ENCODE data around the gene KIAA1671.

Gene KIAA1671

DNA sequence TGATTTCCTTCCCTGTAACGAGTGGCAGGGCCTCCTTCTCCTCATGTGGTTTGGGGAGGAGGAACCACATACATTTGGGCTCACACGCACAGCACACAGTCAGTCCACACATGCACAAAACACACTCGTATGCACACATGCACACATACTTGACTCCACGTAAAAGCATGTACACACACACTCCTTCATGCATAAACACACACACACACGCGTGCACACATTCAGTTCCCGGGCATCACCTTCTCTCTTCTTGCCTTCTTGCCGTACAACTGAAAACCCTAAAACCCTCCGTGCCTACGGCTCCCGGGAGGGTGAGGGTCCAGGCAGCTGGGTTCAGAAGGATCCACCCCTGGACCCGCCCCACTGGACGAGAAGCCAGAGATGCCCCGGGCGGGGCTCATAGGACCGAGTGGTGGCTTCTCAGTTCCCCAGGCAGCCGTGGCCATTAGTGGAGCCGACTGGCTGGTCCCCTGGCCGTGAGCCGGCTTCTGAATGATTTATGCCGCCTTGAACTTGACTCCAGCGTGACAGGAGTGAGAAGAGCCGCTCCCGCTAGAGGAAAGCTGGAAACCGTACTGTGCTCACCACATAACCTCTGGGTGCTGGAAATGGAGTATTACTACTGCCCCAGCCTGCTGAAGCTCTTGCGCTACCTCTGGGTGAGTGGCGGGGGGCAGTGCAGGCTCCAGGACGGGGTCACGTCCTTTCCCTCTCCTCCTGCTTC lies 117.4 kb downstream of the KIAA1671 start:
- FAIRE-seq, result no peak

DNA sequence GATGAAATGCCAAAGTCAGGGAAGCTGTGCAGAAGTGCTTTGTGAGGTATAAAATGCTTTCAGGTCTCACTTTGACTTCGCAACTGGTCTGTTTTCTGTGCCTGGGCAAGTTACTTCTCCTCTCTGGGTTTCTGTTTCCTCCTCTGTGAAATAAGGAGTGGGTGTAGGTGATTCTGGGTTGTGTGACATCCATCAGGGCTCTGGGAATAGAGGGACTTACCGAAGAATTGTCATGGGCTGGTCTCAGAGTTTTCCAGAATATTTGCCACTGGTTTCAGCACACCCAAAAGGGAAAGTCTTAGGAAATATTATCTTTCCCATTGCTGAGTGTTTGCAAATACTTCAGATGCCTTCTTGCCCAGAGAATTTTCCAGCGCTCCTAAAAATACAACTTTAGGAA lies 118.4 kb downstream of the KIAA1671 start:
- FAIRE-seq, result no peak

DNA sequence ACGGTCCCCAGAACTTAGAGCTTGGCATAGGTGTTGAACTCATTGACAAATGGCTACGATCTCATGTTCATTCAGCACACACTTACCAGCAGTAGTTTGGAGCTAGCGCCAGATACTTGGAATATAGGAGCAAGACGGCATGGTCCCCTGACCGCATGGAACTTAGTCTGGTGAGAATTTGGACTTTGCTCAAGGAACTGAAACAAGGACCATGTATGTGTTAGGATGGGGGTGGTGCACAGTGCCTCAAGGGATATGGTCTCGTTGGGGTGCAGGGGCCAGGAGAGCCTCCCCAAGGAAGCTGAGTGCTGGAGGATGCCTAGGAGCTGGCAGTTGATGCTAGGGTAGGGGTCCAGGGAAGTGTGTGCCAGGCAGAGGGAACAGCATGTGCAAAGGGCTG lies 119.2 kb downstream of the KIAA1671 start:
- FAIRE-seq, result no peak

DNA sequence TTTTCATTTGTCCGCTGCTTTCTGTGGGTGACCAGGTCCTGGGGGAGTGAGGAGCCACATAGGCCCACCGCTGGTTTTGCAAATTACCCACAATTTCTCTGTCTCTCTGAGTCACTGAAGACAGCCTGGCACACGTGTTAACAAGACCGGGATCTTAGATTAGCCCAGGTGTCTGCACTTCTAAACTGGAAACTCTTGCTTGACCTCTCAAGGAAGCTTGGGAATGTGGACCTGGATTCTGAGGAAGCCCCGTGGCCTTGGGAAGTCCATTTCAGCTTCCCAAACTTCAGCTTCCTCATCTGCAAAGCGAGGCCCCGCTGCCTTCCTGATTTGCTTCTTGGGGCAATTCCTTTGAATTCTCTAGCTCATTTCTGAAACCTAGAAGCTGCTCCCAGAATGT lies 119.9 kb downstream of the KIAA1671 start:
- no peak for FAIRE-seq

DNA sequence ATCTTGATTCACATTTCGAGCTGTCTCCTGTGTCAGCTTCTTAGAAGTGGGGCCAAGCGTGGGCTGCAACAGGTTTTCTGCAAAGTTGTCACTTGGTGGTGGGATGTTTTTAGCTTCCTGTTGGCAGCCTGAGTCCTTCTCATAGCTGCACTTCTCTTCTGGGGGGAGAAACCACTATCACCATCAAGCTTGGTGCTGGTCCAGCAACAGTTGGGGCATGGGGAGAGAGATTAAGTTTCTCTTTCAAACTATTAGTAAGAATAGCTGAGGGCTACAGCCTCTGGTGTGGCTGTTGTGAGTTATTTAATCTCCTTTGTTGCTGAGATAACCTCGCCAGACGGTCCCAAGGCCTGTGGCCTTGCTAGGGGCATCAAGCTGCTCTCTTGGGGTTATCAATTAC lies 123.8 kb downstream of the KIAA1671 start:
- FAIRE-seq, result no peak

DNA sequence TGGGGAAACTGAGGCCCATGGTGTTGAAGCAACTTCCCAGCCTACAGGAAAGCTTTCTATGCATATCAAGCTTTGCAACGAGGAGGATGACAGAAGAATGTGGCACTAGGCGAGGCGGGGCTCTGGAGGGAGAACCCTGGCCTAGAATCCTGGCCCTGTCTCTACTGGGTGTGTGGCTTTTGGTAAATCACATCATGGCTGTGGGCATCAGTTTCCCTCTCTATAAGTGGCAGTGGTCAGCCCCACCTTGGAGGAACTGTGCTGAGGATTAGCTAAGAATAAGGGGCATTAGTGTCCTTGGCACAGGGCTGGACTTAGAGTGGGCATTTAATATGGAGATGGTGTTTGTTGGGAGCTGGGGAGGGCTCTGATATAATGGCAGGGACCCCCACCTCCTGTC lies 124.5 kb downstream of the KIAA1671 start:
- no peak for FAIRE-seq

DNA sequence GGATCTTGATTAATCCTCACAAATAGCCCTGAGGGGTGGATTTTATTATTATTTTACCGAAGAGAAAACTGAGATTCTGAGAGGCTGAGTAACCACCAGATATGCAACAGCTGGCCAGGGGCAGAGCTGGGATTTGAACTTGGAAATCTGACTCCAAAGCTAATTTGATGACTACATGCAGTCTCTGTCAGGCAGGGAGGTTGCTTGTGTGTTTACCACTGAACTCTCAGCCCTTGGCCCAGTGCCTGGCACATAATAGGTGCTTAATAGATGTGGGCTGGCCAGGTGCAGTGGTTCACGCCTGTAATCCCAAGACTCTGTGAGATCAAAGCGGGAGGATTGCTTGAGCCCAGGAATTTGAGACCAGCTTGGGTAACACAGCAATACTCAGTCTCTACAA lies 125.4 kb downstream of the KIAA1671 start:
- FAIRE-seq, result no peak

- no peak for FAIRE-seq
Measured at GRCh38 chr22:25078591-25078990, 126.1 kb downstream of the KIAA1671 start.

DNA sequence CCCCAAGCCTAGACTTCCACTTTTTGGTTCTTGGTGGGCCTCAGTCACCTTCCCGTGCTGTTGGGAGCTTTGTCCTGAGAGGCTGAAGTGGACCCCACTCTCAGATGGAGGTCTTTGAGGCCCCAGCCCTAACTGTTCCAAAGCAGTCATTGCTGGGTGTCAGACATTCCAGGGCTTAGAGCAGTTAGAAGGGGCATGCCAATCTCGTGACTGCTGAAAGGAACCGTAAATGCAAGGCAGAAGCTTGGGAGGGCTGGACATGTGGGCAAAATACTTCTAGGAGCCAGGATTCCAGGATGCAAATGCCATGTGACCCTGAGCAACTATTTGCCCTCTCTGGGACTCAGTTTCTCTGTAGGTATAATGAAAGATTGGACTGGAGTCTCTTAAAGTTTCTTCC lies 128.3 kb downstream of the KIAA1671 start:
- FAIRE-seq, result no peak

DNA sequence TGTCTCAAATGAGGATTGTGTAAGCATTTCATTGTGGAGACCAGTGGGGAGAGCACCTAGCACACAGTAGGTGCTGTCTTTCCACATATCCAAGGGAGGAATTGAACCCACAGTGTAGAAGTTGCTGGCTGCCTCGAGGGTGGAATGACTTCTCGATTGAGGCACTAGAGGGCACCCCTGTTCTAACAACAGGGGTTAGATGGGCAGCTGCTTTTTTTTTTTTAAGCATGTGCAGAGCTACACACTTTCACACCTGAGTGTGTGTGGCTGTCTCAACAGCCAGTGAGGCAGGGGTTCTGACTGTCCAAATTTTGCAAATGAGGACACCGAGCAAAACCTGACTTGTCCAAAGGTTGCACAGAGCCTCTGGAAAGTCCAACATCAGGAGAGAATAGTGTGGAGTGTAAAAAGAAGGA lies 128.9 kb downstream of the KIAA1671 start:
- no peak for FAIRE-seq

DNA sequence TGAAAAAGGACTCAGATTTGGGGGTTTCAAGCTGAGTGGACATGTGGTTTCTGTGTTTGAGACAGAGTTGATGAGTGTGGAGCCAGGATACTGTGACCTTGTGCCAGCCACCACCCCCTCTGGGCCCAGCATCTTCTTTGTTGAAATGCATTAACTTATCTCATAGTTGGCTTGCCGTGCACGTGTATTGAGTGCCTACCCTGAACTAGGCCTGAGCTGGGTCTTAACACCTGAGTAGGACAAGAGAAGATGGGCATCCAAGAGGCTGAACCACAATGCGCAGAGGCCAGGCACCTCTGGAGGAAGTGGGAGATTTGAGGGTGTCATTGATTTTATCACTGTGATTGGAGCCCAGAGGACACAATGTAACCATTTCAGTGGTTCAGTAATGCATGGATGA lies 129.6 kb downstream of the KIAA1671 start:
- FAIRE-seq, result no peak

DNA sequence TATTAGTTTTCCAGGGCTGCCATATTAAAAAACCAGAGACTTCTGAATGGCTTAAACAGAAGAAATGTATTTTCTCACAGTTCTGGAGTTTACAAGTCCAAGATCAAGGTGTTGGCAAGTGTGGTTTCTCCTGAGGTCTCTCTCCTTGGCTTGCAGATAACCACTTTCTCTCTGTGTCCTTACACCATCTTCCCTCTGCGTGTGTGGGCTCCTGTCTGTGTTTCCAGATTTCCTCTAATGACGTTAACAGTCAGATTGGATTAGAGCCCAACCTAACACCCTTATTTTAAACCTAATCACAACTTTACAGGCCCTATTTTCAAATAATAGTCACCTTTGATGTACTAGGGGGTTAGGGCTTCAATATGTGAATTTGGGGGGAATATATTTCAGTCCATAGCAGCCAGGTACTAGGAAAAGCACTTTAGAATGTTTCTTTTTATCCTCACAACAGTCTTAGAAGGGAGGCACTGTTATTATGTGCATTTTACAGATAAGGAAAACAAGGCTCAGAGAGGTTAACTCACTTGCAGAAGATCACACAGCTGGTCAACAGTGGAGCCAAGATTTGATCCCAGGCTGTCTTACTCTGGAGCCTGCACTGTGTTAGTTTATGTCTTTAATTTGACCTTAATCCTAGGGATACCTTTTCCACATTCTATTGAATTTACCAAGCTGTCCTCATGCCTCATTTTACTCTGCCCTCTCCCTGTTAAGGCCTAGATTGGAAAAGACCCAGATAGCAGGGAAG lies 130.7 kb downstream of the KIAA1671 start:
- no peak for FAIRE-seq

DNA sequence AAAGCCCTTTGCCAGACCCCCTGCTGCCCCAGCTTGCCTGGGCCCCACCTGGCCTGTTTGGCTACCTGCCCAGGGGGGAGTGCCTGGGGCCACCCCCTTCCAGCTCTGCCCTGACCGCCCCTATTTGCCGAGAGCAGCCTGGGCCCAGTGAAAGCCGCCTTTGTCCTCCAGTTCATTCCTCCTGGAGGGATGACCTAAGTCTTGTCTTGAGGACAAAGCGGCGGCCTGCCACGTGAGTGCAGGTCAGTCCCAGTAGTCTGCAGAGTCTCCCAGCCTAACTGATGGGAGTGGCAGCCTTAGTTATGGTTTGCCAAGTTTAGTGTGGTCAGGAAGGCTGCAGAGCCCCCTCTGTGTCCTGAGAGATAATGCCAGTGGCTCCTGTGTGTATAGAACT lies 131.3 kb downstream of the KIAA1671 start:
- FAIRE-seq, result no peak

DNA sequence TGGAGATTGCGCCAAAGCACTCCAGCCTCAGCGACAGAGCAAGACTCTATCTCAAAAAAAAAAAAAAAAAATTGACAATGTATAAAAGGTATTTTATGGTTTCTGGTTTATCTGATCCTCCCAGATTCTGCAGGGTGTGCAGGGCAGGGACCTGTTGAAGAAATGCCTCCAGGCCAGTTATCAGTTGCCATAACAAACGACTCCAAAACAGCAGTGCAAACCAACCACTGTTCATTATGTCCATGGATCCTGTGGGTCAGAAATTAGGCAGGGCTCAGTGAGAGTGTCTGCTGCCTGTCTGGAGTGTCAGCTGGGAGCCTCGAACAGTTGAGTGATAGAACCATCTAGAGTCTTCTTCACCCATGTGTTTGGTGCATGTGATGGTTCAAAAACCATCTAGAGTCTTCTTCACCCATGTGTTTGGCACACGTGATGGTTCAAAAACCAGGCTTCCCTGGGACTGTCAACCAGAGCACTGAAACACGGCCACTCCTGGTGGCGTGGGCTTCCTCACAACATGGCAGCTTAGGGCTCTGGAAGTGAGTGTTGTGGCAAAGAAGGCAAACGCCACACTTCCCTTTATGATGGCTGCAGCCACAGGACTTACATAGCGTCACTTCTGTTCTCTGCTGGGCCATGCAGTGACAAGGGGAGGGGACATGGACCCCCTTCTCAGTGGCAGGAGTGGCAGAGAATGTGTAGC lies 132.0 kb downstream of the KIAA1671 start:
- no peak for FAIRE-seq

DNA sequence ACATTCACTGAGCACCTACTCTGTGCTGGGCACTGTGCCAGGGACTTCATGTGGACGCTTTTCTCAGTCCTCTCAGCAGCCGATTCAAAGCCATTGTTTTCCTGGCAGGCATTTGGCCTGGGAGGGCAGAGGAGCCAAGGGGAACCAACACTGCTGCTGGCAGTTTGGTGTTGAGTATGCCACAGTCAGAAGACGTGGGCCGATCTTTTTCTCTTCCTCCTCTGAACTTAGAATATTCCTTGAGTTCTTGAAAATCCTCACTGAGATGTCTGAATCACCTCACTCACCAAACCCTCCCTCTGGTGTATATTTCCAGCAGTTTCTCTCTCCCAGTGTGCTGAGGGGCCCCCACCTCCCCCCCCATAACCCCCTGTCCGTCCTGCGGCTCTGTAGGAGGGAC lies 132.6 kb downstream of the KIAA1671 start:
- FAIRE-seq, result no peak

GRCh38 chr22:25085930-25086901 lies 133.7 kb downstream of the KIAA1671 start:
- FAIRE-seq, result no peak

DNA sequence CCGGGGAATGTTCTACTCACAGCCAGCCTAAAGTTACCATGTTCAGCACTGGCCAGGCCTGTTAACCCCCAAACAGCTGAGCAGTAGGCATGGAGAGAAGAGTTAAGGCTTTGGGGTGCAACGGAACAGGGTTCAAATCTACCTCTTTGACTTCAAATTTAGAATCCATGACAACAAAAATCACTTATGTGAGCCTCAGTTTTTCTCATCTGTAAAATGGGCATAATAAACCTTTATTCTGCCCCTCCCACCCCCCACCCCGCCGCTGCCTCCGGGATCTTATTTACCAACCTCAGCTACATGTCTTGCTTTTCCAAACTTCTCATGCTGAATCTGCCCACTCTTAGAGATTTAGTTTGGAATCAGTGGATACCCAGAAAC lies 134.4 kb downstream of the KIAA1671 start:
- no peak for FAIRE-seq

DNA sequence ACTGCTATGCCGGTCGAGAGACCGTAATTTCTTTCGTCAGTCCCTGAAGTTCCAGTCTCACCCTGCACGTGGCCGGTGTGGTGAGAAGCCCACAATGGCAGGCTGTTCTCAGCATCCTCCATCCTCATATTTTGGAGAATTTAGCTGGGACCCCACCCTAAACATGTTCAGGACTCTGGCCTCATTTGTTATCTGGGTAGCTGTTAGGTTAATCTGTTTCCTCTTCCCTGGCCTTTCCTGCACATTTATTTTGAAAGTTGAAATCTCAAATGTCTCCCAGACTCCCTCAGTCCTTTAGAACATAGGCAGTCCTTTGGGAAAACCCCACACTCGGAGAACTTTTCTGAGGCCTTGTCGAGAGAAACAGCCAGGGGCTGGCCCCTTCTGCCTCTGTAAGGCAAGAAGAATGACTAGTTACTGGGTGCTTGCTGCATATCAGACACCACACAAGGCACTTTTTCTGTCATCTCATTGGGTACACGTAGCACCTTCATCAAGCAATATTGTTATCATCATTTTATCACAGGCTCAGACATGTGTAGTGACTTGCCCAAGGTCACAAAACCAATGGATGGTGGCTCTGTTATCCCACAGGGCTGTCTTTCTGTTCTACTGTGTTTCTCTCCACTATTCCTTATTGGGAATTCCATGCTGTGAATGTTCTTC lies 137.8 kb downstream of the KIAA1671 start:
- no peak for FAIRE-seq

GRCh38 chr22:25091458-25091857 lies 138.9 kb downstream of the KIAA1671 start:
- FAIRE-seq, result no peak

DNA sequence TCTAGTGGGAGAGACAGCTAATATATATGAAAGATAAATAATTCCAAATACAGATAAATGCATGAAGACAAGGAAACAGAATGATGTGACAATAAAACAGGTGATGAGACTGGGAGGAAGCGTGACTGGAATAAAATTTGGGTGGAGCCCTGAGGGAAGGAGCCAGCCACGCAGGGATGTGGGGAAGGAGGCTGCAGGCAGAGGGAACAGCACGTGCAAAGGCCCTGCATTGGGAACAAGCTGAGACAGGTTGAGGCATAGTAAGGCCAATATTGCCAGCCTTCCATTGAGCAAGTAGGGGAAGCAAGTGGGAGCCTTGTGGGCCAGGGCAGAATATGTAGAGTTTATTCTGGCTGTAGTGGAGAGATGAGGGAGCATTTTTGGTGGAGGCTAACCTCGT lies 139.6 kb downstream of the KIAA1671 start:
- FAIRE-seq, result no peak

DNA sequence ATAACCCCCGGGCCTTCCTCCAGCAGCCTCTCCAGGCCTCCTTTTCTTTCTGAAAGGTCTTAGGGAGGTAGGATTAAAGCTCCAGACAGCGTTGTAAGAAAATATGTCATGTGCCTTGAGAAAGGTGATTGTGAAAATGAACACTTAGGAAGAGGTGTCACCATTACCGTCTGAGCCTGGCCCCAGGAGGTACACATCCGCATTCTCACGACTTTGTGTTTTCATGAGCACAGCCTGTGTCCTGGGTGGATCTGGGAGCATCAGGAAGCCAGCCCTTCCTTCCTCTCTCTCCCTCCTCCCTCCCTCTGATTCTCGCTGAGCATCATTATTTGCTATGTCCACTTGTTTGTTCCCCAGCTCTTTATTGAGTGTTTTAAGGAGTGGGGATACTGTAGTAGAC lies 142.1 kb downstream of the KIAA1671 start:
- FAIRE-seq, result no peak

GRCh38 chr22:25095869-25096268 lies 143.4 kb downstream of the KIAA1671 start:
- no peak for FAIRE-seq
